K562 (cell line): ENCODE measurements around the gene TNNT2. TPM values are rescaled to one million over a fixed set of nuclear protein-coding genes. Genes with fewer than 3 reads are reported as not detected.
A peak's percentile ranks its signal among the peaks of the same experiment; 100 is the strongest.

Source experiments
- ADNP ChIP-seq: fragments of 200-800 bp; sonication (Bioruptor generic); IDR thresholded peaks from 2 replicates; pipeline ENCODE4 v1.6.1; 2016; ENCODE audit warnings: missing genetic modification characterization, missing compliant biosample characterization
- ARHGAP35 ChIP-seq: fragments of 450-650 bp; IDR thresholded peaks from 2 replicates; pipeline ENCODE4 v1.6.1; 2018; ENCODE audit not compliant: partially characterized antibody
- ATF1 ChIP-seq, 2 experiments: fragments of 450-650 bp in 1 of 2; IDR thresholded peaks; 2 replicates each; pipeline ENCODE4 v1.6.1; 2016; ENCODE audit warnings: missing compliant biosample characterization in 1 of 2, missing genetic modification characterization in 1 of 2
- CBX2 ChIP-seq: fragments of 200-600 bp; sonication (generic); IDR thresholded peaks from one replicate; pipeline ENCODE4 v1.6.1; 2012; ENCODE audit warnings: mild to moderate bottlenecking, low read length, inconsistent platforms; ENCODE audit not compliant: insufficient read depth, poor library complexity, severe bottlenecking
- DPF2 ChIP-seq: fragments of 450-650 bp; IDR thresholded peaks from 2 replicates; pipeline ENCODE4 v1.6.1; 2016
- ELF4 ChIP-seq: fragments of 450-650 bp; formaldehyde crosslinking; IDR thresholded peaks from 2 replicates; pipeline ENCODE4 v1.4.0; 2022; ENCODE audit warnings: missing genetic modification characterization
- KLF1 ChIP-seq: fragments of 450-650 bp; IDR thresholded peaks from 2 replicates; pipeline ENCODE4 v1.6.1; 2016; ENCODE audit warnings: missing genetic modification characterization, missing compliant biosample characterization
- PCBP1 ChIP-seq: fragments of 200-400 bp; formaldehyde crosslinking; IDR thresholded peaks from 2 replicates; pipeline ENCODE4 v1.6.1; 2018; ENCODE audit warnings: mild to moderate bottlenecking, low read depth, low read length; ENCODE audit not compliant: poor library complexity, severe bottlenecking
- PHF20 ChIP-seq: fragments of 450-650 bp; IDR thresholded peaks from 2 replicates; pipeline ENCODE4 v1.6.1; 2018; ENCODE audit not compliant: partially characterized antibody
- PTTG1 ChIP-seq: fragments of 450-650 bp; IDR thresholded peaks from 2 replicates; pipeline ENCODE4 v1.6.1; 2016; ENCODE audit warnings: low read depth, mild to moderate bottlenecking, missing genetic modification characterization, missing compliant biosample characterization
- RBM15 ChIP-seq: fragments of 200-400 bp; formaldehyde crosslinking; IDR thresholded peaks from 2 replicates; pipeline ENCODE4 v1.6.1; 2018; ENCODE audit warnings: mild to moderate bottlenecking, low read length, moderate library complexity; ENCODE audit not compliant: insufficient read depth
- SIRT6 ChIP-seq: IDR thresholded peaks from one replicate; pipeline ENCODE4 v1.6.1; 2012; ENCODE audit warnings: low read depth, mild to moderate bottlenecking, control low read depth, inconsistent platforms, low read length, moderate library complexity
- SP1 ChIP-seq: sonication (generic); formaldehyde crosslinking; IDR thresholded peaks from 2 replicates; pipeline ENCODE4 v1.8.1; 2022; ENCODE audit warnings: mild to moderate bottlenecking, missing genetic modification reagents
- XRCC4 ChIP-seq: IDR thresholded peaks from one replicate; pipeline ENCODE4 v1.6.1; 2011; ENCODE audit not compliant: insufficient read depth, insufficient read length; ENCODE audit errors: extremely low read depth
- ZNF134 ChIP-seq: fragments of 250-450 bp; sonication (Bioruptor Pico); conservative IDR thresholded peaks from 2 replicates; pipeline ENCODE4 v1.4.0; 2020
- ZNF282 ChIP-seq: sonication (generic); formaldehyde crosslinking; IDR thresholded peaks from 2 replicates; pipeline ENCODE4 v1.8.1; 2023; ENCODE audit warnings: missing genetic modification reagents
- ZNF3 ChIP-seq: fragments of 250-450 bp; sonication (Bioruptor Pico); IDR thresholded peaks from 2 replicates; pipeline ENCODE4 v1.5.0; 2021; ENCODE audit warnings: mild to moderate bottlenecking, moderate library complexity
- ZNF668 ChIP-seq: fragments of 250-450 bp; sonication (Bioruptor Pico); IDR thresholded peaks from 2 replicates; pipeline ENCODE4 v1.8.0; 2022; ENCODE audit warnings: mild to moderate bottlenecking, inconsistent platforms
- polyA plus RNA-seq, 8 experiments: library from polyadenylated mRNA; depleted of rRNA in 4 of 8; stranded (reverse) in 5 of 8; unstranded in 3 of 8; fragments of >200 nt; fragmentation: Nextera tagmentation in 2 of 8; fragmentation: Illumina TruSeq in 1 of 8; extraction: Ambion mirVana in 2 of 8; extraction: Trizol in 1 of 8; gene quantifications; 2 replicates each; pipeline versions ENCODE4 v1.2.1 to v1.2.3, GENCODE V29; 2011 to 2014; ENCODE audit warnings: inconsistent platforms in 1 of 8, missing spikeins in 1 of 8
- total RNA-seq, 7 experiments: library from RNA; depleted of rRNA in 6 of 7; stranded (reverse); fragments of >200 nt in 6 of 7; fragmentation: Illumina TruSeq in 2 of 7; extraction: Trizol in 2 of 7; gene quantifications; 2 replicates each; pipeline versions ENCODE4 v1.2.1 to v1.2.3, GENCODE V29; 2011 to 2021; ENCODE audit warnings: low replicate concordance in 1 of 7
- TF ChIP-seq, protein P1 (sequence below), 2 experiments: fragments of 450-650 bp; formaldehyde crosslinking in 1 of 2; IDR thresholded peaks; 2 replicates each; pipeline versions ENCODE4 v1.4.0 to v1.6.1; 2014 to 2020; ENCODE audit warnings: mild to moderate bottlenecking in 2 of 2, borderline replicate concordance in 1 of 2, low read depth in 1 of 2
- TF ChIP-seq, protein P2 (sequence below), 2 experiments: fragments of 450-650 bp in 1 of 2; sonication (generic) in 1 of 2; formaldehyde crosslinking in 1 of 2; IDR thresholded peaks in 1 of 2; conservative IDR thresholded peaks in 1 of 2; 2 replicates each; pipeline versions ENCODE4 v1.6.1 to v1.8.1; 2016 to 2023; ENCODE audit warnings: mild to moderate bottlenecking in 2 of 2, moderate library complexity in 2 of 2, inconsistent platforms in 1 of 2, missing genetic modification reagents in 1 of 2

The TNNT2 gene
- total and polyA plus RNA-seq, 9 of the 15 experiments (the other 6 are each of a cell fraction or from before 2014, with no cell fraction given) = not detected

DNA sequence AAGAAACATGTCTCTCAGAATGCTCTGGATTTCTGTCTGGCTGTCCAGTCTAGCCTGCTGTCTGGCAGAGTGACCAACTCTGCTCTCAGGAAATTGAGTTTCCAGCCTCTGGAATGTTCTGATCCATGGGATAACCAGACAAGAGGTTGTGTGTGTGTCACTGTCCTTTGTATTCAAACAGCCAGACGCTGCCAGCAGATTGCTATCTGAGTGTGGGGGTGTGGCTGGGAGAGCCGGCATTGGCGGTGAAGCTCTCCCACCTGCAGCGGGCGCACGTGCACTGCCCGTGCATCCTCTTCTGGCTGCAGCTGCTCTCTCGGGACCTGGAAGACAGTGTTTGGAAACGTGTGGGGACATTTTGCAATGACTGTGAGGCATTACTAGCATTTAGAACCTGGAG lies 68.1 kb downstream of the TNNT2 start (continued):
- TF ChIP-seq, protein P1, sequence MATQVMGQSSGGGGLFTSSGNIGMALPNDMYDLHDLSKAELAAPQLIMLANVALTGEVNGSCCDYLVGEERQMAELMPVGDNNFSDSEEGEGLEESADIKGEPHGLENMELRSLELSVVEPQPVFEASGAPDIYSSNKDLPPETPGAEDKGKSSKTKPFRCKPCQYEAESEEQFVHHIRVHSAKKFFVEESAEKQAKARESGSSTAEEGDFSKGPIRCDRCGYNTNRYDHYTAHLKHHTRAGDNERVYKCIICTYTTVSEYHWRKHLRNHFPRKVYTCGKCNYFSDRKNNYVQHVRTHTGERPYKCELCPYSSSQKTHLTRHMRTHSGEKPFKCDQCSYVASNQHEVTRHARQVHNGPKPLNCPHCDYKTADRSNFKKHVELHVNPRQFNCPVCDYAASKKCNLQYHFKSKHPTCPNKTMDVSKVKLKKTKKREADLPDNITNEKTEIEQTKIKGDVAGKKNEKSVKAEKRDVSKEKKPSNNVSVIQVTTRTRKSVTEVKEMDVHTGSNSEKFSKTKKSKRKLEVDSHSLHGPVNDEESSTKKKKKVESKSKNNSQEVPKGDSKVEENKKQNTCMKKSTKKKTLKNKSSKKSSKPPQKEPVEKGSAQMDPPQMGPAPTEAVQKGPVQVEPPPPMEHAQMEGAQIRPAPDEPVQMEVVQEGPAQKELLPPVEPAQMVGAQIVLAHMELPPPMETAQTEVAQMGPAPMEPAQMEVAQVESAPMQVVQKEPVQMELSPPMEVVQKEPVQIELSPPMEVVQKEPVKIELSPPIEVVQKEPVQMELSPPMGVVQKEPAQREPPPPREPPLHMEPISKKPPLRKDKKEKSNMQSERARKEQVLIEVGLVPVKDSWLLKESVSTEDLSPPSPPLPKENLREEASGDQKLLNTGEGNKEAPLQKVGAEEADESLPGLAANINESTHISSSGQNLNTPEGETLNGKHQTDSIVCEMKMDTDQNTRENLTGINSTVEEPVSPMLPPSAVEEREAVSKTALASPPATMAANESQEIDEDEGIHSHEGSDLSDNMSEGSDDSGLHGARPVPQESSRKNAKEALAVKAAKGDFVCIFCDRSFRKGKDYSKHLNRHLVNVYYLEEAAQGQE (IDR thresholded peaks at IDR 0.05; ENCODE audit: borderline replicate concordance) = peak; percentile 37; the same call in 1 of the 2 replicates
- TF ChIP-seq, protein P1 (CRISPR knock-in tag; IDR thresholded peaks at IDR 0.05; ENCODE audit: low read depth) = no peak
- TF ChIP-seq ELF4 (CRISPR knock-in tag) = no peak
- no peak for TF ChIP-seq ARHGAP35
- no peak for TF ChIP-seq SP1 (CRISPR knock-in tag)
- no peak for TF ChIP-seq ZNF668 (CRISPR knock-in tag)
- TF ChIP-seq PCBP1 = no peak
- TF ChIP-seq SIRT6 = no peak
- no peak for TF ChIP-seq ADNP (tag)
- TF ChIP-seq ZNF134 = no peak
- TF ChIP-seq ATF1 (CRISPR knock-in tag; IDR thresholded peaks at IDR 0.05) = no peak
- peak; percentile 26; the same call in 1 of the 2 replicates for TF ChIP-seq ATF1 (tag; IDR thresholded peaks at IDR 0.05)
- TF ChIP-seq PTTG1 = no peak
- no peak for TF ChIP-seq ZNF3
- TF ChIP-seq PHF20 = no peak
- no peak for TF ChIP-seq KLF1
- TF ChIP-seq ZNF282 = no peak
- TF ChIP-seq, protein P2, sequence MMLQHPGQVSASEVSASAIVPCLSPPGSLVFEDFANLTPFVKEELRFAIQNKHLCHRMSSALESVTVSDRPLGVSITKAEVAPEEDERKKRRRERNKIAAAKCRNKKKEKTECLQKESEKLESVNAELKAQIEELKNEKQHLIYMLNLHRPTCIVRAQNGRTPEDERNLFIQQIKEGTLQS (IDR thresholded peaks at IDR 0.05) = no peak
- TF ChIP-seq, protein P2 (CRISPR knock-in tag; conservative IDR thresholded peaks at IDR 0.05) = no peak
- no peak for TF ChIP-seq XRCC4
- TF ChIP-seq CBX2 = no peak
- TF ChIP-seq RBM15 = no peak
- TF ChIP-seq DPF2 = no peak; the same call in 1 of the 2 replicates
